Neural progenitor cell (in vitro differentiated cells): Measurements from ENCODE around the gene ELOA2.
"Not testable (repeated sequence)": the region's sequence is repeated elsewhere in the genome, so short reads cannot be mapped to it uniquely, and the experiment has no call there.

ENCODE experiments used
- EZH2 ChIP-seq: fragments of 200-600 bp; sonication (generic); IDR thresholded peaks from 2 replicates; pipeline ENCODE4 v1.6.1; 2017; ENCODE audit warnings: antibody characterized with exemption, mild to moderate bottlenecking, moderate library complexity
- EZH2phosphoT487 ChIP-seq: fragments of 200-600 bp; sonication (generic); IDR thresholded peaks from 2 replicates; pipeline ENCODE4 v1.6.1; 2017; ENCODE audit warnings: antibody characterized with exemption
- TF ChIP-seq, protein P1 (sequence below): fragments of 200-600 bp; sonication (generic); IDR thresholded peaks from 2 replicates; pipeline ENCODE4 v1.5.1; 2017; ENCODE audit warnings: antibody characterized with exemption, mild to moderate bottlenecking

DNA sequence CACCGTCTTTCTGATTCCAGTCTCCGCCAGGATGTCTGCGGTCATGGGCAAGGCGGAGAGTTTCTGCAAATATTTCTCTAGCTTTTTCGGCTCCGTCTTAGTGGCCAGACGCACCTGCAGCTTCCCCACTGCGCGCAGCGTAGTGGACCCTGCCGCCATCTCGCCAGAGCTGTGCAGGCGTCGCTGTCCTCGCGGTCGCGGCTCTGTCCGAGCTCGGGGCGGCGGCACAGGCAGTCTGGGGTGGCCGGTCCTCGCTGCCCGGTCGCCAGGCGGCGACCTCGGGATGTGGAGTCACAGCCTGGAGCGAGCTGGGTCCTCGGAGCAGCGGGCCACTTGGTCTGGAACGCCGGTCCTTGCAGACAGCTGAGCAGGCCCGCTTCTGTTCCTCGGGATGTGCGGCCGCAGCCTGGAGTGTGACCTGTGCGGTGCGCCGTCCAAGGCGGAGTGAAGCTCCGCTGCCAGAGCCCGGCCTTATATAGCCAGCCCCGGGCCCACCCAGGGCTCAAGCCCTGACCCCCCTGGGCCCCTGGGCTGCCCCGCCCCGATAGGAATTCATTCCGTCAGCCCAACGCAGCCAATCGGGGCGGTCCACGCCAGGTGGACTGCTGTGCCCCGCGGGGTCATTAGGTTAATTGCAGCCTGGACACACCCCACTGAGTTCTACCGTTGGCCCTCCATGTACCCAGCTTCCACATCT, 11.5 kb downstream of the ELOA2 start:
- TF ChIP-seq, protein P1, sequence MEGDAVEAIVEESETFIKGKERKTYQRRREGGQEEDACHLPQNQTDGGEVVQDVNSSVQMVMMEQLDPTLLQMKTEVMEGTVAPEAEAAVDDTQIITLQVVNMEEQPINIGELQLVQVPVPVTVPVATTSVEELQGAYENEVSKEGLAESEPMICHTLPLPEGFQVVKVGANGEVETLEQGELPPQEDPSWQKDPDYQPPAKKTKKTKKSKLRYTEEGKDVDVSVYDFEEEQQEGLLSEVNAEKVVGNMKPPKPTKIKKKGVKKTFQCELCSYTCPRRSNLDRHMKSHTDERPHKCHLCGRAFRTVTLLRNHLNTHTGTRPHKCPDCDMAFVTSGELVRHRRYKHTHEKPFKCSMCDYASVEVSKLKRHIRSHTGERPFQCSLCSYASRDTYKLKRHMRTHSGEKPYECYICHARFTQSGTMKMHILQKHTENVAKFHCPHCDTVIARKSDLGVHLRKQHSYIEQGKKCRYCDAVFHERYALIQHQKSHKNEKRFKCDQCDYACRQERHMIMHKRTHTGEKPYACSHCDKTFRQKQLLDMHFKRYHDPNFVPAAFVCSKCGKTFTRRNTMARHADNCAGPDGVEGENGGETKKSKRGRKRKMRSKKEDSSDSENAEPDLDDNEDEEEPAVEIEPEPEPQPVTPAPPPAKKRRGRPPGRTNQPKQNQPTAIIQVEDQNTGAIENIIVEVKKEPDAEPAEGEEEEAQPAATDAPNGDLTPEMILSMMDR, result not testable (repeated sequence)
- not testable (repeated sequence) for TF ChIP-seq EZH2phosphoT487, EZH2
